ENCODE data around the gene FAM111A.
"Not testable (repeated sequence)": the region's sequence is repeated elsewhere in the genome, so short reads cannot be mapped to it uniquely, and the experiment has no call there.

FAM111A gene

GRCh38 chr11:59142530-59143507, at the start of gene FAM111A:
Gene FAM111A (plus strand): TSS chr11:59142856. CDS start chr11:59148873, 6,017 bp downstream.
- Histone ChIP-seq H3K4me3 (ENCODE audit: low read depth in 1 of 5, low read length in 5 of 5) (peak within 1 kb of the TSS; percentile 77 to 94 (median 91)), H3K27ac (ENCODE audit: low read depth, low read length) (peak within 1 kb of the TSS; percentile 92), H3K4me1 (ENCODE audit: control insufficient read depth in 5 of 5, insufficient read depth in 5 of 5, low read length in 5 of 5) (peaks cover 0 to 43% (median 40%) of the 10 kb centered on the region in 5 donors), H3K36me3 (ENCODE audit: control insufficient read depth in 5 of 5, insufficient read depth in 5 of 5, low read length in 5 of 5) (peaks cover 0 to 2% (median 0%) of the 10 kb centered on the region in 5 donors), H3K9me3 (ENCODE audit: control insufficient read depth in 5 of 5, low read length in 5 of 5) (no peaks in the 10 kb centered on the region), H3K9ac (ENCODE audit: low read length in 5 of 5) (peak within 1 kb of the TSS; percentile 53 to 97 (median 75)), H3K27me3 (ENCODE audit: control insufficient read depth in 5 of 5, insufficient read depth in 4 of 5, low read length in 5 of 5) (no peaks in the 10 kb centered on the region)

GRCh38 chr11:59093576-59093975, 49.1 kb upstream of the FAM111A start:
- not testable (repeated sequence) for H3K9me3 ChIP-seq (ENCODE audit: control insufficient read depth in 5 of 5, low read length in 5 of 5); H3K4me3 ChIP-seq (ENCODE audit: low read depth in 1 of 5, low read length in 5 of 5); H3K27ac ChIP-seq (ENCODE audit: low read depth, low read length); H3K36me3 ChIP-seq (ENCODE audit: control insufficient read depth in 5 of 5, insufficient read depth in 5 of 5, low read length in 5 of 5); H3K4me1 ChIP-seq (ENCODE audit: control insufficient read depth in 5 of 5, insufficient read depth in 5 of 5, low read length in 5 of 5); H3K9ac ChIP-seq (ENCODE audit: low read length in 5 of 5); H3K27me3 ChIP-seq (ENCODE audit: control insufficient read depth in 5 of 5, insufficient read depth in 4 of 5, low read length in 5 of 5)

DNA sequence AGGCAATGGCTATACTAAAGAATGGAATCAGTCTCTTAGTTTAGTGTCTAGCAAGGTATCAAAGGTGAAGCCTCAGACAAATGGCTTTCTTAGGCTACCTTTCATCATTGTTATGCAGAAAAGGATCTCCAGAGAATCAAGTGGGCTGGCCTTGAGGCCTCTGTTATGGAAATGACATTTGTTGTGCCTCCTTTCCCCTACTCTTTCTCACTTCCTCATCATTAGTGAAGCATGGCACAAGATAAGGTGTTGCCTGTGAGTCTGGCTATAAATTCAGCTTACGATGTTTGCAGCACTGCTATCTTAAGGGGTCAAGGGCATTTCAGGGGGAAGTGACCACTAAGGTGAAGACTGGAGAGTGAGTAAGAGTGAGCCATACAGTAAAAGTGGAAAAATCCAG, 47.4 kb upstream of the FAM111A start:
- not testable (repeated sequence) for H3K36me3 ChIP-seq (ENCODE audit: control insufficient read depth in 5 of 5, insufficient read depth in 5 of 5, low read length in 5 of 5); H3K4me1 ChIP-seq (ENCODE audit: control insufficient read depth in 5 of 5, insufficient read depth in 5 of 5, low read length in 5 of 5); H3K27me3 ChIP-seq (ENCODE audit: control insufficient read depth in 5 of 5, insufficient read depth in 4 of 5, low read length in 5 of 5); H3K4me3 ChIP-seq (ENCODE audit: low read depth in 1 of 5, low read length in 5 of 5); H3K27ac ChIP-seq (ENCODE audit: low read depth, low read length); H3K9me3 ChIP-seq (ENCODE audit: control insufficient read depth in 5 of 5, low read length in 5 of 5); H3K9ac ChIP-seq (ENCODE audit: low read length in 5 of 5)

GRCh38 chr11:59095972-59096575, 46.6 kb upstream of the FAM111A start:
- not testable (repeated sequence) for H3K4me3 ChIP-seq (ENCODE audit: low read depth in 1 of 5, low read length in 5 of 5); H3K9me3 ChIP-seq (ENCODE audit: control insufficient read depth in 5 of 5, low read length in 5 of 5); H3K27ac ChIP-seq (ENCODE audit: low read depth, low read length); H3K27me3 ChIP-seq (ENCODE audit: control insufficient read depth in 5 of 5, insufficient read depth in 4 of 5, low read length in 5 of 5); H3K9ac ChIP-seq (ENCODE audit: low read length in 5 of 5); H3K36me3 ChIP-seq (ENCODE audit: control insufficient read depth in 5 of 5, insufficient read depth in 5 of 5, low read length in 5 of 5); H3K4me1 ChIP-seq (ENCODE audit: control insufficient read depth in 5 of 5, insufficient read depth in 5 of 5, low read length in 5 of 5)

DNA sequence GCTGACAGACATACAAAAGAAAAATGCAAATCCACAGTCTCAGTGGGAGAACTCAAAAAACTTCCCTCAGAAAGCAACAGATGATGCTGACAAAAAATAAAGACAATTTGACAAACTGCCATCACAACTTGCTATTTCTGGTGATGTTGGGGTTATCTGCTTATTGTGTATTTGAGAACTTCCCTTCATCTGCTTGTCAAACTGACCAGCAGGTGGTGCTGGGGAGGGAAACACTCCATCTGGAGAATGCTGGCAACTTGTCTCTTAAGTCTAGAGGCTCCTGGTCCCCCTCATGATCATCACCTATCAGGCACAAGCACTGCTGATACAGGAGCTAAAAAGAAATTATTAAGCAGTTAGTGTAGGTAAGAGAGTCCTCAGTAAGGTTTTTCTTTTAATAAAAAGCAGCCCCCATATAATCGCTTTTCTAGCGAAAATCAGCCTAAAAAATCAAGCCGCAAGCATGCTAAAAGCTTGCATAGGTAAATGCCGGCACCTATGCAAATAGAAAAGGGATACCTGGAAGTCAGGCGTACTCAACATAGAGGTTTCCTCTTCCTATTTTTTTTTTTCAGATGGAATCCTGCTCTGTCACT, 45.4 kb upstream of the FAM111A start:
- Histone ChIP-seq H3K4me1 (ENCODE audit: control insufficient read depth in 5 of 5, insufficient read depth in 5 of 5, low read length in 5 of 5) (peaks cover 0 to 7% (median 6%) of the 10 kb centered on the region in 5 donors), H3K27ac (ENCODE audit: low read depth, low read length) (no peak overlapping the region), H3K9me3 (ENCODE audit: control insufficient read depth in 5 of 5, low read length in 5 of 5) (no peaks in the 10 kb centered on the region)

GRCh38 chr11:59097938-59098337, 44.7 kb upstream of the FAM111A start:
- H3K27ac ChIP-seq (ENCODE audit: low read depth, low read length); H3K36me3 ChIP-seq (ENCODE audit: control insufficient read depth in 5 of 5, insufficient read depth in 5 of 5, low read length in 5 of 5); H3K9me3 ChIP-seq (ENCODE audit: control insufficient read depth in 5 of 5, low read length in 5 of 5); H3K4me3 ChIP-seq (ENCODE audit: low read depth in 1 of 5, low read length in 5 of 5); H3K9ac ChIP-seq (ENCODE audit: low read length in 5 of 5); H3K4me1 ChIP-seq (ENCODE audit: control insufficient read depth in 5 of 5, insufficient read depth in 5 of 5, low read length in 5 of 5): not testable (repeated sequence)
- H3K27me3 ChIP-seq (ENCODE audit: control insufficient read depth in 5 of 5, insufficient read depth in 4 of 5, low read length in 5 of 5) = peaks cover 0 to 11% (median 0%) of the 10 kb centered on the region in 5 donors

More for the DNA sequence above, 45.4 kb upstream of the FAM111A start:
- Histone ChIP-seq H3K36me3 (ENCODE audit: control insufficient read depth in 5 of 5, insufficient read depth in 5 of 5, low read length in 5 of 5) (no peaks in the 10 kb centered on the region), H3K4me3 (ENCODE audit: low read depth in 1 of 5, low read length in 5 of 5) (no peak overlapping the region), H3K27me3 (ENCODE audit: control insufficient read depth in 5 of 5, insufficient read depth in 4 of 5, low read length in 5 of 5) (peaks cover 0 to 6% (median 0%) of the 10 kb centered on the region in 5 donors), H3K9ac (ENCODE audit: low read length in 5 of 5) (no peak overlapping the region)

DNA sequence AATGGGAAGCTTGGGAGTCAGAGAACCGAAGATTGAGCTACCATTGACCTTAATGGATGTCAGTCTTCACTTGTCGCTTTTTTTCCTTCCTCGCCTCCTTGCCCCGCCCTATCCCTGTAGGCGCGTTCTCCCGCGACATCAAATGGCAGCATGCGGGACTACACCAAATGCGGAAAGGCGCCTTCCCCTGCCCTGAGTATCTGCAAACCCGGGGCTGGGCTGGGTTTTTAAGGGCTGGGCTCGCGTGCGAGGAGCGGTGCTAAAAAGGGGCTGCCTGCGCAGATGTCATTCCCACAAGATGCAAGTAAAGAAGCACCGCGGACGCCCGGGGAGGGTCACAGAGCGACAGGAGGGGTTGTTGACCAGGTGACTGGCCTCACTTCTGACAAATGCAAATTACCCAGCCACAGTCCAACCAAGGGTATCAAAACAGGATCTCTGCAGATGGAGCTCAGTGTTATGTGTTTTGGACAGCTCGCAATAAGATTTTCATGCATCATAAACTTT, 40.3 kb upstream of the FAM111A start:
- peak overlapping the region; percentile 14 to 62 (median 43) for H3K4me3 ChIP-seq (ENCODE audit: low read depth in 1 of 5, low read length in 5 of 5)
- H3K9me3 ChIP-seq (ENCODE audit: control insufficient read depth in 5 of 5, low read length in 5 of 5) = no peaks in the 10 kb centered on the region
- peaks cover 0 to 11% (median 2%) of the 10 kb centered on the region in 5 donors for H3K27me3 ChIP-seq (ENCODE audit: control insufficient read depth in 5 of 5, insufficient read depth in 4 of 5, low read length in 5 of 5)
- H3K4me1 ChIP-seq (ENCODE audit: control insufficient read depth in 5 of 5, insufficient read depth in 5 of 5, low read length in 5 of 5) = peaks cover 2 to 22% (median 20%) of the 10 kb centered on the region in 5 donors
- H3K27ac ChIP-seq (ENCODE audit: low read depth, low read length) = no peak overlapping the region
- H3K9ac ChIP-seq (ENCODE audit: low read length in 5 of 5) = no peak overlapping the region
- H3K36me3 ChIP-seq (ENCODE audit: control insufficient read depth in 5 of 5, insufficient read depth in 5 of 5, low read length in 5 of 5) = no peaks in the 10 kb centered on the region

DNA sequence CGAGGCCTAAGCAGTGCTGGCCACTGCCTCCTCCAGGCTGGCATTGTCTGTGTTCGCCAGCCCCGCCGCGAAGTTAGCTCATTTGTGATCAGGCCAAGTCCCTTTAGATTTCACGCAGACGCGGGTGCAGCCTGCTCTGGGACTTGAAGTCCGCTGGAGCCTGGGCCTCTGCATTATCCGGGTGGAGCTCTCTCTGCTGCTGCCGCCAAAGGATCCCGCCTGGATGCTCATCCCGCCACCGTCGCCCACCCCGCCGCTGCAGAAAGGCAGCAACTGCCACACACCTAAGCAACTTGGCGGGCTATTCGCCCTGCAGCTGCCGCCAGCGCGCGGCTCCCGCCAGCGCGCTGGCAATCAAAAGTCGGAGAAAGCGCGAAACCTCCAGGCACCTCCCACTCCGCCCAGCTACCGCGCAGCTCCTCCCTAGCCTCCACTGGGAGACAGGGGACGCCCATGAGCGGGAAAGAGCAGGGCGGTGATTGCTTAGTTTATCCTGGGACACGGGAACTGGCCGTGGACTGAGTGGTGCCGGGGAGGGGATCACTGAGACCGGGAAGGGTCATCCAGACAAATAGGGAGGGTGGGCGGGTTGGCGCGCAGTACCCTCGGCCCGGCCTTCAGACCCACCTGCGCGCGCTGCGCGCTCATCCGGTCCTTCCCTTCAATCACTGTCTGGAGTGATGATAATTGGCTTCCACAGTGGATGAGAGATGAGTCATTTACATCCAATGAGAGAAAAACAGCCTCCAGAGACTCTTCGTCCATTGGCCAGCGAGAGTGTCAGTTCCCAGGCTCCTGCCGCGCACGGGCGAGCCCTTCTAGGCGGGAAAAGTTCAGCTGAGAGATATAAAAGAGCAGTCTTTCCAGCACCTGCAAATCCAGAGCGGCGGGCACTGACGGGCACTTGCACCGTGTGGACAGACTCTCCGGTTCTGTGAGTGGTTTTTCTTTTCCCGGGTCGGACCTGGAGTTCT, 36.0 kb upstream of the FAM111A start, which contains the start of gene FAM111B:
Gene FAM111B, plus strand, starts transcription at position 875 of the 974 bp plus-strand sequence. CDS start 2,389 bp downstream, outside the sequence.
- H3K4me1 ChIP-seq (ENCODE audit: control insufficient read depth in 5 of 5, insufficient read depth in 5 of 5, low read length in 5 of 5) = peaks cover 2 to 26% (median 23%) of the 10 kb centered on the region in 5 donors

GRCh38 chr11:59107721-59108120, 34.9 kb upstream of the FAM111A start:
- H3K27me3 ChIP-seq (ENCODE audit: control insufficient read depth in 5 of 5, insufficient read depth in 4 of 5, low read length in 5 of 5) = not testable (repeated sequence)
- peak overlapping the region in 1 of 5 donors; percentile 63 for H3K4me3 ChIP-seq (ENCODE audit: low read depth in 1 of 5, low read length in 5 of 5)

More for the DNA sequence above, 36.0 kb upstream of the FAM111A start, which contains the start of gene FAM111B:
- Histone ChIP-seq H3K27ac (ENCODE audit: low read depth, low read length) (no peak within 1 kb of the TSS), H3K27me3 (ENCODE audit: control insufficient read depth in 5 of 5, insufficient read depth in 4 of 5, low read length in 5 of 5) (peaks cover 0 to 9% (median 2%) of the 10 kb centered on the region in 5 donors), H3K9me3 (ENCODE audit: control insufficient read depth in 5 of 5, low read length in 5 of 5) (no peaks in the 10 kb centered on the region), H3K36me3 (ENCODE audit: control insufficient read depth in 5 of 5, insufficient read depth in 5 of 5, low read length in 5 of 5) (no peaks in the 10 kb centered on the region), H3K9ac (ENCODE audit: low read length in 5 of 5) (peak within 1 kb of the TSS in 2 of 5 donors; percentile 6 to 47), H3K4me3 (ENCODE audit: low read depth in 1 of 5, low read length in 5 of 5) (peak within 1 kb of the TSS; percentile 59 to 66 (median 63))

More at GRCh38 chr11:59107721-59108120, 34.9 kb upstream of the FAM111A start:
- H3K9me3 ChIP-seq (ENCODE audit: control insufficient read depth in 5 of 5, low read length in 5 of 5); H3K36me3 ChIP-seq (ENCODE audit: control insufficient read depth in 5 of 5, insufficient read depth in 5 of 5, low read length in 5 of 5); H3K9ac ChIP-seq (ENCODE audit: low read length in 5 of 5); H3K27ac ChIP-seq (ENCODE audit: low read depth, low read length): not testable (repeated sequence)
- H3K4me1 ChIP-seq (ENCODE audit: control insufficient read depth in 5 of 5, insufficient read depth in 5 of 5, low read length in 5 of 5) = peaks cover 2 to 17% (median 14%) of the 10 kb centered on the region in 5 donors

All from subcutaneous abdominal adipose tissue (tissue), 5 donors.